GM12865 (cell line): ENCODE measurements around the gene EXOC3L2.
"Not testable (repeated sequence)": the region's sequence is repeated elsewhere in the genome, so short reads cannot be mapped to it uniquely, and the experiment has no call there.

Experiments
- DNase-seq: peaks from one replicate; pipeline ENCODE4 v3.0.0; 2010; ENCODE audit warnings: low read depth
- H3K4me3 ChIP-seq: 2 replicates; pipeline ENCODE4 v1.5.1; 2011; ENCODE audit warnings: mild to moderate bottlenecking, low read depth, low read length, control low read depth
- TF ChIP-seq, protein P1 (sequence below): IDR thresholded peaks from 2 replicates; pipeline ENCODE4 v1.5.1; 2011; ENCODE audit warnings: low read length, control low read depth, low read depth, inconsistent platforms; ENCODE audit not compliant: insufficient read depth; ENCODE audit errors: missing control alignments

Gene EXOC3L2

DNA sequence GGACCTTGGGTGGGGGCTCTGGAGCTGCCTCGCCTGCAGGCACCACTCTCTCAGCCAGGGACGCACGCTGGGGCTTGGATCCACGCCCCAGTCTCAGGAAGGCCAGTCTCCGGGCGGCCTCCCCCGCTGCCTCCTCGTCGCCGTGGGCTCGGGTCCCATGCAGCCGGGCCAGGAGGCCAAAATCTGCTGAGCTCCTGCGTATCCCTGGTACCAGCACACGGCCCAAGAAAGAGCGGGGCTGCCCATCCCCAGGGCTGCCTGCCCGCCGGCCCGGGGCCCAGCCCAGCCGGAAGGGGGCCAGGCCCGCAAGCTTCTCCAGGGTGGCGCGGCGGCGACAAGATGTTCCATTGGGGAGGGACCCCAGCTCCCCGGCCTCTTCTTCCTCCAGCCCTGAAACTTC, 6.7 kb downstream of the EXOC3L2 start:
- TF ChIP-seq, protein P1, sequence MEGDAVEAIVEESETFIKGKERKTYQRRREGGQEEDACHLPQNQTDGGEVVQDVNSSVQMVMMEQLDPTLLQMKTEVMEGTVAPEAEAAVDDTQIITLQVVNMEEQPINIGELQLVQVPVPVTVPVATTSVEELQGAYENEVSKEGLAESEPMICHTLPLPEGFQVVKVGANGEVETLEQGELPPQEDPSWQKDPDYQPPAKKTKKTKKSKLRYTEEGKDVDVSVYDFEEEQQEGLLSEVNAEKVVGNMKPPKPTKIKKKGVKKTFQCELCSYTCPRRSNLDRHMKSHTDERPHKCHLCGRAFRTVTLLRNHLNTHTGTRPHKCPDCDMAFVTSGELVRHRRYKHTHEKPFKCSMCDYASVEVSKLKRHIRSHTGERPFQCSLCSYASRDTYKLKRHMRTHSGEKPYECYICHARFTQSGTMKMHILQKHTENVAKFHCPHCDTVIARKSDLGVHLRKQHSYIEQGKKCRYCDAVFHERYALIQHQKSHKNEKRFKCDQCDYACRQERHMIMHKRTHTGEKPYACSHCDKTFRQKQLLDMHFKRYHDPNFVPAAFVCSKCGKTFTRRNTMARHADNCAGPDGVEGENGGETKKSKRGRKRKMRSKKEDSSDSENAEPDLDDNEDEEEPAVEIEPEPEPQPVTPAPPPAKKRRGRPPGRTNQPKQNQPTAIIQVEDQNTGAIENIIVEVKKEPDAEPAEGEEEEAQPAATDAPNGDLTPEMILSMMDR, result no peak
- DNase-seq, result no peak
- no peak overlapping the region for H3K4me3 ChIP-seq

DNA sequence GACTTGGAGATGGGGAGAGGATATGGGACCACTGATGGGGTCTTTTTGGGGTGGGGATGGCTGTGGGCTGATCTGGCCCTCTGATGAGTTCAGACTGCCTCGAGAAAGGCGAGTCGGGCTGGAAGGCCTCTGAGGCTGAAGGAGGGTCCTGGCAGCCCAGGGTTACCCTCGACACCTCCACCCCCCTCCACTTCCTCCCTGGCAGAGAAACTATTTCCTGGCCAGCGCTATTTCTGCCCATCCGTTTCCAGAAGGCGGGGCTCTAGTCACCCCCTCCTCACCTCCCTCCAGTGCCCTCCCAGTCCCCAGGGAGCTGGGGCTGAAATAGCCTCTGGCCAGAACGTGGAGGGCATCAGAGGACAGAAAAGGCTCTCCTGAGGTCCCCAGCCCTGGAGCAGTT, 9.7 kb downstream of the EXOC3L2 start:
- DNase-seq, result no peak
- H3K4me3 ChIP-seq, result no peak overlapping the region
- TF ChIP-seq, protein P1, result no peak

DNA sequence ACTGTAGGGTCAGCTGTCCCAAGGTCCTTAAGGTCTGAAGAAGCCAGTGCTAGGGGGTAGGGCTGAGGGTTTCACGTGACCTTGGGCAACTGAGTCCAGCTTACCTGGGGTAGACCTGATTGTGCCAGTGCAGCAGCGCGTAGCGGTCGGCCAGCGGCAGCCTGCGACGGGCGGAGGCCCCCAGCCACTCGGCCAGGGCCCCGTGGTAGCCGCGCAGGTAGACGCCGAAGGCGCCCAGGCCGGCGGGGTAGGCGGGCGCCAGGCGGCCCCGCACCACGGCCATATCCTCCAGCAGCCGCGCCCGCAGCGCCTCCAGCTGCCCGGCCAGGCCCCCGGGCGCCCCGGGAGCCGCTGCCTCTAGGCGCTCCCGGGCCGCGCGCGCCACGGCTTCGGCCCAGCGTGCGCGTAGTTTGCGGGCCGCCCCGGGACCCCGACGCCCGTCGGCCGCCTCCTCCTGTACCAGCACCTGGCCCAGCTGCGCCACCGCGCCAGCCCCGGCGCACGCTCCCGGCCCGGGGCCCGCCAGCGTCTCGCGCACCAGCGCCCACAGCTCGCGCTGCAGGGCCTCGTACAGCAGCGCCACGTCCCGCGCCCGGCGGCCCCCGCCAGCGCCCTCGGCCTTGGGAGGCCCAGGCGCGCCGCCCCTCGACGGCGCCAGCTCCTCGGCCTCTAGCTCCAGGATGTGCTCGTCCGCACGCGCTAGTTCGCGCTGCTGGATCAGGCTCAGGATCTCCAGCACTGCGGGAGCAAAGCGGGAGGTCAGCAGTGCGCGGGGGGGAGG, 10.9 kb downstream of the EXOC3L2 start:
- DNase-seq, result no peak
- TF ChIP-seq, protein P1, result no peak
- no peak overlapping the region for H3K4me3 ChIP-seq

DNA sequence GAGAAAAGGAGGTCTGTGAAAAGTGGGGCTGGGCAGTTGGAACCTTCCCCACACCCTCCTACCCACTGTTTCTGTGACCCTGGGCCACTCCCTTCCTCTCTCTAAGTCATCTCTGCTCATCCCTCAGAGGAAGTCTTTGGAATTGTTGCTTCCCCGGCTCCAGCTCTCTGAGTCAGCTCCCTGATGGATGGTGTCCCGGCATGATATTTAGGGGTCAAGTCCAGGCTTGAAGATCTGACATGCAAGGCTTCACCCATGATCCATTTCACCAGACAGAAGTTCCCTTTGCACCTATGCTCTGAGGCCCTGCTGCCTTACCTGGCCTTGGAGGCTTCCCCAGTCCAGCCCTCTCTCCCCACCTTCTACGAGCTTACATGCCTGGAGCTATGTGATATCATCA, 13.3 kb downstream of the EXOC3L2 start:
- DNase-seq, result no peak
- TF ChIP-seq, protein P1, result no peak
- no peak overlapping the region for H3K4me3 ChIP-seq

DNA sequence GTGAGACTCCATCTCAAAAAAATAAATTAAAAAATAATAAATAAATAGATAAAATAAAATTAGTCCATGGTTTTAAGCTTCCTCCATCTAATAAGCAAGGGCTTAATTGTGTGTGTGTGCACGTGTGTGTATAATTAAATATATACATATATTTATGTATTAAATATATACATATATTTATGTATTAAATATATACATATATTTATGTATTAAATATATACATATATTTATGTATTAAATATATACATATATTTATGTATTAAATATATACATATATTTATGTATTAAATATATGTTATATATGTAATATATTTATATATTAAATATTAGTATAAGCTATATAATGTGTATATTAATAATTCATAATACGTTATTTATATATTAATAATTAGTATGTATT, 16.2 kb downstream of the EXOC3L2 start:
- H3K4me3 ChIP-seq, DNase-seq: not testable (repeated sequence)

DNA sequence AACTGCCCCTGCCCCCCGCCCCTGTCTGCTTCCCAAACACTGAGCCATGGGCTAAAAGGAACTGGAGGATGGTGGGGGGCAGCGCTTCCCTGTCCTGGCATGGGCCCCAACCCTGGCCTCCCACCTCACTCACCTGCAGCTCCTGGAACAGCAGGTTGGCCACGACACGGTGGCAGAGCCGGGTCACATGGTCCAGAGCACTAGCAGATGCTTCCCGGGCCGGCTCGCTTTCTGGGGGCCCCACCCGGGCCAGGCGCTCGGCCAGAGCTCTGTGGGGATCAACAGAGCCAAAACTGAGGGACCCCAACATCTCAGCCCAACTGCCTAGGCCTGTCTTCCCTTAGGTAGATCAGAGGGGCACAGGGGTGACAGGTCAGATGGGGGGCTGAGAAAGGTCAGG, 20.6 kb downstream of the EXOC3L2 start:
- no peak for DNase-seq
- TF ChIP-seq, protein P1, result no peak
- no peak overlapping the region for H3K4me3 ChIP-seq

DNA sequence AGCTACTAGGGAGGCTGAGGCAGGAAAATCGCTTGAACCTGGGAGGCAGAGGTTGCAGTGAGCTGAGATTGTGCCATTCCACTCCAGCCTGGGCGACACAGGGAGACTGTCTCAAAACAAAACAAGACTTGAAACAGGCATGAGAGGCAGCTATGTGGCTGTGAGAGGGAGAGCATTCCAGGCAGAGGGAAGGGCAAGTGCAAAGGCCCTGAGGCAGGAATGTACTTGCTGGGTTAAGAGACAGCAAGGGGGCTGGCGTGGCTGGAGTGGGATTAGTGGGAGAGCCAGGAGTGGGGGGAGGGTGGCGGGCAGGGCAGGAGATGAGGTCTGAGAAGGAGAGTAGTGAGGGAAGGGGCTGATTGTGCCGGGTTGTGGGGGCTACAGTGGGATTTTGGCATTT, 21.3 kb downstream of the EXOC3L2 start:
- no peak for DNase-seq
- H3K4me3 ChIP-seq, result no peak overlapping the region
- TF ChIP-seq, protein P1, result no peak
